ENCODE data around the gene PRF1. TPM values are rescaled to one million over a fixed set of nuclear protein-coding genes. Genes with fewer than 3 reads are reported as not detected.
"Not testable (repeated sequence)": the region's sequence is repeated elsewhere in the genome, so short reads cannot be mapped to it uniquely, and the experiment has no call there.

The PRF1 gene
- 7.5 TPM for total RNA-seq (ENCODE audit: insufficient read depth, low replicate concordance)

DNA sequence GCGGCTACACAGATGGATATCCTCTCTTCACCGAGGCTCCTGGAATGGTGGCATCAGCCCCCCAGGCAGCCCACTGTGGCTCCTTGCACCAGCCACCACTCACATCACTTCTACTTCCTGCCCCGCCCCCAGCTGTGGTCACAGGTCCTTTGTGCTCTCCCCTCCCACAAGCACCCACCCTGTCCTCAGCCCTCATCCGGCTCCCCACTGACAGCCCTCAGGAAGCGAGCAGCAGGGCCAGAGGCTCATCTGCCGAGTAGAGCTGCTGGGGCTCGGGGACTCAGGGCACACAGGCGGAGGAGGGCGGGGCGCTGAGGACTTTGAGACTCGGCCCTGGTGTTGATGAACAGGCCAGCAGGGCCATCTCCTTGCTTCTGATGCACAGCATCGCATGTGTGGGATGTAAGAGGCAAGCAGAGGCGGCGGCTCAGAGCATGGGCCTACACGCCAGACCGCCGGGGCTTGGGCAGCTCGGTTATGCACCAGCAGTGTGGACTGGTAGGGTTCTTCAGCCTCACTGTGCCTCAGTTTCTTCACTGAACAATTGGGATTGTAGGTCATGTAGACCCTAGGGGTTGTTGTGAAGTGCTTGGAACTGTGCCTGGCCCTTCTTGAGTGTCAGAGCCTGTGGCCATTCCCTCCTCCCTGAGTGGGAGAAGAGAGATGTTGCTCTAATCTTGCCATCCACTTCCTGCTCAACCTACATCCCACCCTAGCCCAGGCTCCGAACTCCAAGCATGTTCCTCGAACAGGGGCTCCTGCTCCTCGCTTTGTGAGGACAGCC is at the start of gene PRF1:
PRF1 (minus strand) TSS at position 77 of the 784 bp plus-strand sequence. CDS start 1,839 bp downstream, outside the sequence.
- DNase-seq (ENCODE audit: low spot score): no peak

DNA sequence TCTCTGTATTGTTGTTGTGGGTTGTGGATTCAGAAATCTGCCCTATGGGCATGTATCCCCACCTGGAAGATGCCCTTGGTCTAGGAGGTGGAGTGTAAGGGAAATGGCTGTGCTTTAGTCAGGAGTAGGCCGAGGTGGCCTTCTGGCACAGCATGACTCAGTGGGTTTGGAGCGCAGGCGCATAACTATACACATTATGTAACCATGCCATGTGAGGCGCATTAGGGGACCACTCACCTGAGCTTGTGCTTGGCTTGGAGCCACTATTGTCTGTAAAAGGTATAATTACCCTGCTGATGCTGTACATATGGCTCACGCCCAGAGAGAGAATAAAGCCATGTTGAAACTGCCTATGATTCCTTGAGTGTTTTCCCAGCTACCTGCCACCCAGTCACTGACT is 49.1 kb upstream of the PRF1 start:
- no peak for DNase-seq (ENCODE audit: low spot score)

DNA sequence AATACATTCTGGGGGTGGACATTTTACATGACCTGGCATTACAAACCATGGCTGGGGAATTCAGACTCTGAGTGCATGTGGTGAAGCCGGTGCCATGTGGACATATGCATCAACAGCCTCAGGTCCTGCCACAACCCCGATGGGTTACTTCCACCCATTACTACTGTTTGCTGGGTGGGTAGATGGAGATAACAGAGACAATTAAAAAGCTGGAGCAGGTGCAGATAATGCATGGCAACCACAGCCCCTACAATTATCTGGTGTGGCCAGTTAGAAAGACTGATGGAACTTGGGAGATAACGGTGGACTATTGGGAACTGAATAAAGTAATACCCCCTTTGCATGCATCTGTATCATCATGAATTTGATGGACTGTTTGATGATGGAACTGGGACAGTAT is 48.2 kb upstream of the PRF1 start:
- DNase-seq (ENCODE audit: low spot score): no peak

DNA sequence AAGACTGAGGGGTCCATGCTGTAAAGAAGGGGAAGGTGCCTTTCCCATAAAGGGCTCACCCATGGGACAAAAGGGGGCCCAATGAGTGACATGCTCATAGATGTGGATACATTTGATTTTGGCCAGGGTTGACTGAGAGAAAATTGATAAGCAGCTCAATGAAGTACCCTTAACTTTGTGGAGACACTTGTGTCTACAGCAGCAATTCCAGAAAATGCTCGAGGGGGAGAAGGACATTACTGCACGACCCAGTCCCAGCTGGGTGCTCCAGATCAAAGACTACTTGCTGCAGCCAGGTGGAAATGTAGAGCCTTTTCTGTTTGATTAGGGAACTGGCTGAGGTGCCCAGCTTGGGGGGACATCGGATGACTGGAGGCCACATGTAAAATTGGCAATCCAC is 47.6 kb upstream of the PRF1 start:
- no peak for DNase-seq (ENCODE audit: low spot score)

DNA sequence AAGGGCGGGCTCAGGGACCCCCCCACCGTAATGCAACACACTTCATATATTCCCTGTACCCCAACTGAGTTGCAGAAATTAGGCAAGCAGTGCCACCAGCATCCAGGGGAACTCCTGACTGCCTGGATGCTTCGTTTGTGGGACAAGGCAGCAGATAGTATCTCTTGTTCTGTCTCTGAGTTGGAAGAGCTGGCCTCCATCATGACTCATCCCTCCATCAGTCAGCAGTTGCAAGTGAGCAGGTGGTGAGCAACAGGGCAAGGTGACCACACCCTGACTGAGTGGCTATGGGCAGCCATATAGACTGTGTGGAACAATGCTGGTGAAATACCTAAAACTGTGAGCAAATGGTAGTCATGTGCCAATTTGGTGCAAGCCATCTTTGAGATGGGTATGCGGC is 47.0 kb upstream of the PRF1 start:
- DNase-seq (ENCODE audit: low spot score): no peak

DNA sequence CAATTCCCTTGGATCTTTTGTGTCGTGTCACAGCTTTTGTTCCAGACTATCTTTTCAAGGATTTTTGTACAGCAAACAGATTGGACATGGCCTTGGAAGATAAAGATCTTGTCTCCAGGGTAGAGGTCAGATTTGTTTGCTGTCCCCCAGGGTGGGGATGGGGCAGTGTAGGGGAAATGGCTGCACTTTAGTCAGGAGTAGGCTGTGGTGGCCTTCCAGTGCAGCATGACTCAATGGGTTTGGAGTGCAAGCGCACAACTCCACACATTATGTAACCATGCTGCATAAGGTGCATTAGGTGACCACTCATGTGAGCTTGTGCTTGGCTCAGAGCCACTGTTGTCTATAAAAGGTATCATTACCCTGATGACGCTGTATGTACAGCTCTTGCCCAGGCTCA is 45.9 kb upstream of the PRF1 start:
- DNase-seq (ENCODE audit: low spot score): no peak

DNA sequence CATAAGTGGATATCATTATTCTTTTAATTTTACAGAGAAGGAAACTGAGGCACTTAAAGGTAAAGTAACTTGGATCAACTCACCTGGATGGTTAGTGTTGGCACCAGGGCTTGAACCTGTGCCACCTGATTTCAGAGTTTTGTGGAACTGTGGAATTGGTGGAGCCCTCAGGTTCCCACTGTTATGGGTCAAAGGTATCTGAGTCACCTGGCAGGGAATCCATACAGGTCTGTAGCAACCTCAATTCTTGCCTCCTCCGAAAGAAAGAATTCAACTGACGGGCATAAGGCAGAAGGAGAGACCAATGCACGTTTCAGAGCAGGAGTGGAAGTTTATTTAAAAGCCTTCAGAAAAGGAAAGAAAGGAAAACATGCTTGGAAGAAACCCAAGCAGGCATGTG is 44.5 kb upstream of the PRF1 start:
- no peak for DNase-seq (ENCODE audit: low spot score)

DNA sequence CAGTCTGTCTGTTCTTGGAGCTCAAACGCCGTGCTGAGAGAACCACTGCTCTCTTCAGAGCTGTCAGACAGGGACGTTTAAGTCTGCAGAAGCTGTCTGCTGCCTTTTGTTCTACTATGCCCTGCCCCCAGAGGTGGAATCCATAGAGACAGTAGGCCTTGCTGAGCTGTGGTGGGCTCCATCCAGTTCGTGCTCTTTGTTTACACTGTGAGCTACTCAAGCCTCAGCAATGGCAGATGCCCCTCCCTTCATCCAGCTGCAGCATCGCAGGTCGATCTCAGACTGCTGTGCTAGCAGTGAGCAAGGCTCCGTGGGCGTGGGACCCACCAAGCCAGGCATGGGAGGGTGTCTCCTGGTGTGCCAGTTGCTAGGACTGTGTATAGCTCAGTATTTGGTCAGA is 42.4 kb upstream of the PRF1 start:
- DNase-seq (ENCODE audit: low spot score): not testable (repeated sequence)

DNA sequence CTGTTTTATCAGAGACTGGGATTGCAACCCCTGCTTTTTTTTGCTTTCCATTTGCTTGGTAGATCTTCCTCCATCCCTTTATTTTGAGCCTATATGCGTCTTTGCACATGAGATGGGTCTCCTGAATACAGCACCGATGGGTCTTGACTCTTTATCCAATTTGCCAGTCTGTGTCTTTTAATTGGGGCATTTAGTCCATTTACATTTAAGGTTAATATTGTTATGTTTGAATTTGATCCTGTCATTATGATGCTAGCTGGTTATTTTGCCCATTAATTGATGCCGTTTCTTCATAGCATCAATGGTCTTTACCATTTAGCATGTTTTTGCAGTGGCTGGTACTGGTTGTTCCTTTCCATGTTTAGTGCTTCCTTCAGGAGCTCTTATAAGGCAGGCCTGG is 40.7 kb upstream of the PRF1 start:
- DNase-seq (ENCODE audit: low spot score): not testable (repeated sequence)

DNA sequence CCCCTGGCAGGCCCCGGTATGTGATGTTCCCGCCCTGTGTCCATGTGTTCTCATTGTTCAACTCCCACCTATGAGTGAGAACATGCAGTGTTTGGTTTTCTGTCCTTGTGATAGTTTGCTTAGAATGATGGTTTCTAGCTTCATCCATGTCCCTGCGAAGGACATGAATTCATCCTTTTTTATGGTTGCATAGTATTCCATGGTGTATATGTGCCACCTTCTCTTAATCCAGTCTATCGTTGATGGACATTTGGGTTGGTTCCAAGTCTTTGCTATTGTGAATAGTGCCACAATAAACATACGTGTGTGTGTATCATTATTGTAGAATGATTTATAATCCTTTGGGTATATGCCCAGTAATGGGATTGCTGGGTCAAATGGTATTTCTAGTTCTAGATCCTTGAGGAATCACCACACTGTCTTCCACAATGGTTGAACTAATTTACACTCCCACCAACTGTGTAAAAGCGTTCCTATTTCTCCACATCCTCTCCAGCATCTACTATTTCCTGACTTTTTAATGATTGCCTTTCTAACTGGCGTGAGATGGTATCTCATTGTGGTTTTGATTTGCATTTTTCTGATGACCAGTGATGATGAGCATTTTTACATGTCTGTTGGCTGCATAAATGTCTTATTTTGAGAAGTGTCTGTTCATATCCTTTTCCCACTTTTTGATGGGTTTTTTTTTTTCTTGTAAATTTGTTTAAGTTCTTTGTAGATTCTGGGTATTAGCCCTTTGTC is 37.3 kb upstream of the PRF1 start:
- not testable (repeated sequence) for DNase-seq (ENCODE audit: low spot score)

DNA sequence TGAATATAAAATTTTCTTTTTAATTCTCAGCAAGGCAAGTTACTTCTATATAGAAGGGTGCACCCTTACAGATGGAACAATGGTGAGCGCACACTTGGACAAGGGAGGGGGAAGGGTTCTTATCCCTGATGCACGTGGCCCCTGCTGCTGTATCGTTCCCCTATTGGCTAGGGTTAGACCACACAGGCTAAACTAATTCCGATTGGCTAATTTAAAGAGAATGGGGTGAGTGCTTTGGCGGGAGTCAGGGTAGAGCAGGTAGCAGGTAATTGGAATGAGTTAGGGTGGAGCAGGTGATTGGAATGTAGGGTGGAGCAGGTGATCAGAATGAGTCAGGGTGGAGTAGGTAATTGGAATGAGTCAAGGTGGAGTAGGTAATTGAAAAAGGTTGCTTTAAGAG is 32.0 kb upstream of the PRF1 start:
- DNase-seq (ENCODE audit: low spot score): not testable (repeated sequence)

DNA sequence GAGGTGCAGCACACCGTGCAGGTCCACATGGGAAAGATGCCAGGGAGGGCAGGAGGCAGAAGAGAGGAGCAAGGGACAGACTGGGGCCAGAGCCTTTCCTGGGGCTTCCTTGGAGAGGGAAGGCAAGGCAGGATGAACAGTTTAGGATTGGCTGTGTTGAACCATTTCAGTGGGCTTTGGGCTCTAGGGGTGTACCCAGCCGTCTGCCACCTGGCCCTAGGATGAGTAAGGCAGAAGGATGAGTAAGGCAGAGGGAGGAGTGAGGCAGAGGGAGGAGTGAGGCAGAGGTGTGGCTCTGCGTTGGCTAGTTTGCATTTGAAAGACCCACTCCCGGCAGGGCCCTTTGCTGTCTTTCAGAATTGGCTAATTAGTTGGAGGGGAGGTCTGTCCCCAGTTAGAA is 31.5 kb upstream of the PRF1 start:
- no peak for DNase-seq (ENCODE audit: low spot score)

DNA sequence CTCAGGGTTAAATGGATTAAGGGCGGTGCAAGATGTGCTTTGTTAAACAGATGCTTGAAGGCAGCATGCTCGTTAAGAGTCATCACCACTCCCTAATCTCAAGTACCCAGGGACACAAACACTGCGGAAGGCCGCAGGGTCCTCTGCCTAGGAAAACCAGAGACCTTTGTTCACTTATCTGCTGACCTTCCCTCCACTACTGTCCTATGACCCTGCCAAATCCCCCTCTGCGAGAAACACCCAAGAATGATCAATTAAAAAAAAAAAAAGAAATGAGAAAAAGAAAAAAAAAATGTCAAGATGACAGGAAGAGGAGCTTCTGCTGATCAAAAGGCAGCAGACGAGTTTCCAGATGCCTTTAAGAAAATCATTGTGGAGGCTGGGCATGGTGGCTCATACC is 29.2 kb upstream of the PRF1 start:
- DNase-seq (ENCODE audit: low spot score): not testable (repeated sequence)

DNA sequence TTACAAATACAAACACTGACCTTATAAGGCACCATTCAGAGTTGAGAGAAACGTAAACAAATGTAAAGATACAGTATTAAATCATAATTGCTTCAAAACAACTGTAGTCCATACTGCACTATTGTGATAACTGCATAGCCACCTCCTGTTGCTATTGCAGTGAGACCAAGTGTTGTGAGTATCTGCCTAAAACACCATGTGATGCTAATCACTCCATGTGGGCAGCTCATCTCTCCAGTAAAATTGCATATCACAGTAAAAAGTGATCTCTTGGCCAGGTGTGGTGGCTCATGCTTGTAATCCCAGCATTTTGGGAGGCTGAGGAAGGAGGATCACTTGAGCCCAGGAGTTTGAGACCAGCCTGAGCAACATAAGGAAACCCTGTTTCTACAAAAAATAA is 26.8 kb upstream of the PRF1 start:
- DNase-seq (ENCODE audit: low spot score): no peak

DNA sequence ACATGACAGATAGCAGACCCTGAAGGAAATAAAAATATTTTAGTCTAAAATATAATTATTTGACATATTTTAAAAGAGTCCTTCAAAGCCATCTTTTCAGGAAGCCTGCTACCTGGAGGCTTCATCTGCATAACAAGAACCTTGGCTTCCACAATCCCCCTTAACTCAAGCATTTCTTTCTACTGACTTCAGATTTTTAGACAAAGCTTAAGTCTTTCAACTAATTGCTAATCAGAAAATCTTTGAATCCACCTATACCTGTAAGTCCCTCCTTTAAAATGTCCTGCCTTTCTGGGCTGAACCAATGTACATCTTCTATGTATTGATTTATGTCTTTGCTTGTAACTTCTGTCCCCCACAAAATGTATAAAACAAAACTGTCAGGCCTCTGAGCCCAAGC is 23.5 kb upstream of the PRF1 start:
- DNase-seq (ENCODE audit: low spot score): no peak

DNA sequence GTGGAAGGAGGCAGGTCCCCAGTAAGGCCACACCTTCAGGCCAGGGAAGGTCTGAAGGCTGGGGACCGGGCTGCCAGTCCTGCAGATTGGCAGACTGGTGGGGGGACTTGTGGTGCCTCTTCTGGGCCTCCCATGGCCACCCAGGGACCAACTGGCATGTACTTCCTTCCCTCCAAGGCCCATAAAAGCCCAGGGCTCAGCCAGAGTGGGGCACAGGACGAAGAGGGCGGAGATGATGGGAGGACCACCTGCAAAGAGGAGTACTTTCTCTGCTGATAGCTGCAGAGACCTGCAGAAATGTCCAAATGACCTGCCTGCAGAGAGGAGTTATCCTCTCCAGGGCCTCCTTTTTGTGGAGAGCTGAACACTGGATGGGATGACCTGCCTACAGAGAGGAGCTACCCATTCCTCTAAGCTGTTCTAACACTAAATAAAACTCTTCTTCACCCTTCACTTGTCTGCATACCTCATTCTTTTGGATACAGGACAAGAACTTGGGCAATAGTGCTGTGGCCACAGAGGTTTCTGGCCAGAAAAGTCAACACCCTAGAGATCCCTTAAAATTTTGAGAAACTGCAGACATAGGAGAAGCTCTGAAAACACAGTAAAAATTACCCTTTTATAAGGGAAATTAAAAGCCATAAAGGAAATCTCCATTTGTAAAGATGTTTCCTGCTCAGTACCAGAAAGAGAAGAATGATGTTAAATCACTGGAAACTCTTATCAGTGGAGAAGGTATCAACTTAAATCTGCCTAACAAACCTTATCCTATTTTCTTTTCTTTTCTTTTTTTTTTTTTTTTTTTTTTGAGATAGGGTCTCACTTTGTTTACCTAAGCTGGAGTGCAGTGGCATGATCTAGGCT is 20.7 kb upstream of the PRF1 start:
- peak; percentile 18 for DNase-seq (ENCODE audit: low spot score)

DNA sequence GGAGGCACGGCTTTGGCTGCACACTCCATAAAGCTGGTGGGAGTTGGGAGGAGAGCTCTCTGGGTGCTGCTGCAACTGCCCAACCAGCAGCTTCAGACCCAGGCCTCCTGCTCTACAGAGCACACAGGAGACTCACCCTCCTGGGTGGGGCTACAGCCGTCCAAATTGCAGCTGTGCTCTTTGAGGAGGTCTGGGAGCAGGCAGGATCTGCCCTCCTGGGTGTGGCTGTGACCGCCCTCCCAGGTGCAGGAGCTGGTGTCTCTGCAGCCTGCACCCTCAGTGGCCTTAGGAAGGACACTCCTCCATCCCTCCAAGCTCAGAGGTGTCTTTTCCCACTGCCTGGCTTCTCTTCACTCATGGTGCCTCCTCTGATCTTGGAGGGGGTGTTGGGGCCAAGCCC is 20.0 kb upstream of the PRF1 start:
- DNase-seq (ENCODE audit: low spot score): no peak

DNA sequence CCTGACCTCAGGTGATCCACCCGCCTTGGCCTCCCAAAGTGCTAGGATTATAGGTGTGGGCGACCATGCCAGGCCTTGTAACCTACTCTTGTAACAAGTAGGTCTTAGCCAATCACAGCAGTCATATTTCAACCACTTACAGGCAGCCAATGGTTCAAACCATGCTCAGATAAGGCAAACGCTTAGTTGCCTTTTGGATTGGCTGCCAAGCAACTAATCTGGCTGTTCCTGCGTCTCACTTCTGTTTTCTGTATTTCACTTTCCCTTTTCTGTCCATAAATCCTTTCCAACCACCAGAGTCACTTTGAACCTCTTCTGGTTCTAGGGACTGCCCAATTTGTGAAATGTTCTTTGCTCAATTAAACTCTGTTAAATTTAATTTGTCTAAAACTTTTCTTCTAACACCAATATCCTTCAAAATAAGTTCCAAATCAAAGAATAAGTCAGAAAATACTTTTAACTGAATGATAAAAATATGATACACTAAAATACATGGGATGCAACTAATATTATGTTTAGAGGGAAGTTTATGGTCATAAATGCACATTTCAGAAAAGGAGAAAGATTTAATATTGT is 19.1 kb upstream of the PRF1 start:
- DNase-seq (ENCODE audit: low spot score): no peak

DNA sequence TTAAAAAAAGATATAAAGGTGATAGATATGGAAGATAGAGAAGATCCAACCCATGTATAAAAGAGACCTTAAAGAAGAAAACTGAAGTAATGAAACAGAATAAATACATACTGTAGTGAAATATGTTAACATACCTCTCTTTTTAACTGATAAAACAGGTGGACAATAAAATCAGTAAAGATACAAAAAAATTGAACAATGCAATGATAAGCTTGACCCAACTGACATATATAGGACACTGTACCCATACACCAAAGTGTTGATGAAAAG is 17.4 kb upstream of the PRF1 start:
- DNase-seq (ENCODE audit: low spot score): no peak

DNA sequence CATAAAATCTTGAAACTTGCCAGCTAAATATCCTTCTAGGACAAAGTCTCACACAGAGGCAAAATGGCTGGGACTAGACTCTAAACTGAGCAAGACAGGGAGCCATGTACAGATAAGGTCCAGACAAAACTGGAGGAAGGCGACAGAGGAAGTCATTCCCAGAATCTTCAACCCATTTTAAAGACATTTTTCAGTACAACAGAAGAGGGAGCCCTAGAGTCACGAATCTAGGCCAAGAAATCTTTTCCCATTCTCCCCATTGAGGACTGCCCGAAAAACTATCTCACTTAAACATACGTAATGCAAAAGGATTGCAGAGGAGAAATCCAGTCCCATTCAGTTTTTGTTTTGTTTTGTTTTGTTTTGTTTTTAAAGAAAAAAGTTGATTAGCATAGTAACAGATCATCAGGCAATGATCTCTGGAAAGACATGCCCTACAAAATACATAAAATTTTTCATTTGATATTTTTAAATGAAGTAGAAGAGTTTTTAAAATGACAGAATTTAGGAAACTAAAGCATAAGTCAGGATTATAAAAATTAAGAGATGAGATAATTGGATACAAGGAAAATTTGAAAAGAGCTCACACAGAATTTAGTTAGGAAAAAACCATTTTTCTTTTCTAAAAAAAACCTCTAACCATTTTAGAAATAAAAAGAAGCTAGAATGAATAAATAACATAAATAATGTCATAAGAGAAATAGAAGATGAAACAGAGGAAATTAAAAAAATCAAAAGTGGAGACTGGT is 16.9 kb upstream of the PRF1 start:
- no peak for DNase-seq (ENCODE audit: low spot score)

DNA sequence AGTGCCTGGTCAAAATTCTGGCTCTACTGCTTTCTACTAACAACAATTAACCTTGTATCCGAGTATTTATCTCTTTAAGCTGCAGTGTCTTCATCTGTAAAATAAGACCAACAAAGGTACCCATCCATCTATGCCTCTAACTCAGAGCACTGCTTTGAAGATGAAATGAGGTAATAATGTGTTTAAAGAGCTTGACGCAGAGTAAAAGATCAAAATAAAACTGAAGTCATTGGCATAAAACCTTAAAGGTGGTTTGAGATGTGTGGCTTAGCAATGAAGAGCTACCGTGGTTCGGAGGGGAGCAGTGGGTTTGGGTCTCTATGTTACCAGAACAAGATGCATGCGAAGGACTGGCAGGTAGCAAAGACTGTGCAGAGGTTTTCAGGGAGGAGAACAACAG is 16.1 kb upstream of the PRF1 start:
- no peak for DNase-seq (ENCODE audit: low spot score)
